Peyer's patch (tissue), 4 donors: ENCODE data around the gene INPP5A.

Experiments
- POLR2A ChIP-seq, 2 donors: fragments of 450-650 bp; IDR thresholded peaks; one replicate each; pipeline ENCODE4 v1.5.1; 2017; ENCODE audit warnings: antibody characterized with exemption in 2 of 2, mild to moderate bottlenecking in 2 of 2, moderate library complexity in 2 of 2
- TF ChIP-seq, protein P1 (sequence below), 6 experiments: fragments of 450-650 bp in 4 of 6; fragments of 200-600 bp in 2 of 6; sonication (generic) in 1 of 6; IDR thresholded peaks; one replicate each; pipeline ENCODE4 v1.5.1; 2017 to 2019; ENCODE audit warnings: antibody characterized with exemption in 6 of 6, mild to moderate bottlenecking in 3 of 6, moderate library complexity in 1 of 6

DNA sequence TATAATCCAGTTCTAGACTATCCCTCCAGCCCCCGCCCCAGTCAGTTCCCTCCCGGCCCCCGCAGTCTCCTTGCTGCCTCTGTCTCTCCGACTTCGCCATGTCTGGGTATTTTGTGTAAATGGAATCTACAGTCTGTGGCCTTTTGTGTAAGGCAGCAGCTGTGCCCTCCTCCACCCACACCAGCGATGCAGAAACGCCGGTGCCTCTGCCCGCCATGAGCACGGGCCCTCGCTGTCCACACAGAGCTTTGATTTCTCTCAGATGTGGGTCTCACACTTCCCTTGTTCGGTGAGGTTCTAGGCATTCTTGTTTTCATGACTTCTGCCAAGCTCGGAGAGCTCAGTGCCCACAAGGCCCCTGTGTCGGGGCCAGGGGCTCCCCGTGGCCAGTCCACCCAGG is 210.5 kb downstream of the INPP5A start:
- TF ChIP-seq, protein P1, sequence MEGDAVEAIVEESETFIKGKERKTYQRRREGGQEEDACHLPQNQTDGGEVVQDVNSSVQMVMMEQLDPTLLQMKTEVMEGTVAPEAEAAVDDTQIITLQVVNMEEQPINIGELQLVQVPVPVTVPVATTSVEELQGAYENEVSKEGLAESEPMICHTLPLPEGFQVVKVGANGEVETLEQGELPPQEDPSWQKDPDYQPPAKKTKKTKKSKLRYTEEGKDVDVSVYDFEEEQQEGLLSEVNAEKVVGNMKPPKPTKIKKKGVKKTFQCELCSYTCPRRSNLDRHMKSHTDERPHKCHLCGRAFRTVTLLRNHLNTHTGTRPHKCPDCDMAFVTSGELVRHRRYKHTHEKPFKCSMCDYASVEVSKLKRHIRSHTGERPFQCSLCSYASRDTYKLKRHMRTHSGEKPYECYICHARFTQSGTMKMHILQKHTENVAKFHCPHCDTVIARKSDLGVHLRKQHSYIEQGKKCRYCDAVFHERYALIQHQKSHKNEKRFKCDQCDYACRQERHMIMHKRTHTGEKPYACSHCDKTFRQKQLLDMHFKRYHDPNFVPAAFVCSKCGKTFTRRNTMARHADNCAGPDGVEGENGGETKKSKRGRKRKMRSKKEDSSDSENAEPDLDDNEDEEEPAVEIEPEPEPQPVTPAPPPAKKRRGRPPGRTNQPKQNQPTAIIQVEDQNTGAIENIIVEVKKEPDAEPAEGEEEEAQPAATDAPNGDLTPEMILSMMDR (IDR thresholded peaks at IDR 0.05), result no peak
- no peak for TF ChIP-seq POLR2A (IDR thresholded peaks at IDR 0.05)
